Astrocyte (in vitro differentiated cells and primary cell): ENCODE results near the gene UBE2D1. TPM values are rescaled to one million over a fixed set of nuclear protein-coding genes. Genes with fewer than 3 reads are reported as not detected.

Source experiments
- DNase-seq: peaks from one replicate; pipeline ENCODE4 v3.0.0-alpha.2; 2010; ENCODE audit warnings: low read depth
- FAIRE-seq: peaks from 2 replicates; lab custom pipeline; 2011; peaks lifted over from hg19 to GRCh38; lab: Jason Lieb, UNC
- H2AFZ ChIP-seq: 2 replicates; pipeline ENCODE4 v1.6.0; 2012; ENCODE audit warnings: low read depth, low read length, inconsistent platforms
- H3K27ac ChIP-seq: 2 replicates; pipeline ENCODE4 v1.5.1; 2011; ENCODE audit warnings: low read depth, low read length, inconsistent platforms
- H3K27me3 ChIP-seq: 2 replicates; pipeline ENCODE4 v1.6.0; 2011; ENCODE audit warnings: low read length, inconsistent platforms; ENCODE audit not compliant: insufficient read depth
- H3K36me3 ChIP-seq: 2 replicates; pipeline ENCODE4 v1.5.1; 2011; ENCODE audit warnings: low read length, inconsistent platforms; ENCODE audit not compliant: insufficient read depth
- H3K4me1 ChIP-seq: 2 replicates; pipeline ENCODE4 v1.5.1; 2011; ENCODE audit warnings: low read length, inconsistent platforms; ENCODE audit not compliant: insufficient read depth
- H3K4me2 ChIP-seq: 2 replicates; pipeline ENCODE4 v1.6.0; 2012; ENCODE audit warnings: low read length, inconsistent platforms
- H3K4me3 ChIP-seq: 2 replicates; pipeline ENCODE4 v1.5.1; 2011; ENCODE audit warnings: low read depth, mild to moderate bottlenecking, low read length, inconsistent platforms; ENCODE audit not compliant: insufficient read depth
- H3K79me2 ChIP-seq: 2 replicates; pipeline ENCODE4 v1.6.0; 2012; ENCODE audit warnings: mild to moderate bottlenecking, low read length, inconsistent platforms; ENCODE audit not compliant: insufficient read depth
- H3K9ac ChIP-seq: 2 replicates; pipeline ENCODE4 v1.6.0; 2012; ENCODE audit warnings: mild to moderate bottlenecking, low read length, inconsistent platforms
- H3K9me3 ChIP-seq: 2 replicates; pipeline ENCODE4 v1.5.1; 2012; ENCODE audit warnings: low read depth, mild to moderate bottlenecking, low read length, inconsistent platforms; ENCODE audit not compliant: insufficient read depth
- H4K20me1 ChIP-seq: 2 replicates; pipeline ENCODE4 v1.6.0; 2012; ENCODE audit warnings: low read length, inconsistent platforms; ENCODE audit not compliant: insufficient read depth
- H3K27ac Mint-ChIP-seq: one replicate; pipeline ENCODE4 v1.8.0; 2021; ENCODE audit warnings: mild to moderate bottlenecking, mixed read lengths; ENCODE audit not compliant: unreplicated experiment
- H3K27me3 Mint-ChIP-seq: one replicate; pipeline ENCODE4 v1.8.0; 2021; ENCODE audit warnings: low read depth, mixed read lengths; ENCODE audit not compliant: unreplicated experiment
- H3K36me3 Mint-ChIP-seq: one replicate; pipeline ENCODE4 v1.8.0; 2021; ENCODE audit warnings: low read depth, mixed read lengths; ENCODE audit not compliant: unreplicated experiment
- H3K4me1 Mint-ChIP-seq: one replicate; pipeline ENCODE4 v1.8.0; 2021; ENCODE audit warnings: low read depth, mixed read lengths; ENCODE audit not compliant: unreplicated experiment
- H3K4me3 Mint-ChIP-seq: one replicate; pipeline ENCODE4 v1.8.0; 2021; ENCODE audit warnings: mild to moderate bottlenecking, moderate library complexity, mixed read lengths; ENCODE audit not compliant: unreplicated experiment
- H3K9me3 Mint-ChIP-seq: one replicate; pipeline ENCODE4 v1.8.0; 2021; ENCODE audit warnings: mild to moderate bottlenecking, mixed read lengths; ENCODE audit not compliant: unreplicated experiment
- CTCF ChIP-seq: IDR thresholded peaks from 2 replicates; pipeline ENCODE4 v1.5.1; 2011; ENCODE audit warnings: low read depth, mild to moderate bottlenecking, inconsistent platforms, low read length, moderate library complexity; ENCODE audit not compliant: insufficient read depth
- EZH2 ChIP-seq: IDR thresholded peaks from 2 replicates; pipeline ENCODE4 v1.6.1; 2012; ENCODE audit warnings: mild to moderate bottlenecking, low read length, inconsistent platforms; ENCODE audit not compliant: insufficient read depth
- total RNA-seq: library from RNA; stranded (reverse); gene quantifications from 2 replicates; pipeline ENCODE4 v1.2.1, GENCODE V29; 2021

The UBE2D1 gene
- total RNA-seq, 1 donor from 2014 or later: 22.1 TPM

GRCh38 chr10:58358314-58358933 lies 23.6 kb downstream of the UBE2D1 start:
- Mint-ChIP-seq H3K36me3 (no peaks in the 10 kb centered on the region), H3K9me3 (no peaks in the 10 kb centered on the region), H3K4me1 (peaks cover 4% of the 10 kb centered on the region), H3K4me3 (no peak overlapping the region), H3K27me3 (no peaks in the 10 kb centered on the region), H3K27ac (no peak overlapping the region)
- DNase-seq: no peak
- H3K9ac ChIP-seq: no peak overlapping the region
- H3K79me2 ChIP-seq: peaks cover 25% of the 10 kb centered on the region
- H3K4me1 ChIP-seq: no peaks in the 10 kb centered on the region
- H3K4me3 ChIP-seq: no peak overlapping the region
- no peaks in the 10 kb centered on the region for H3K36me3 ChIP-seq
- H3K9me3 ChIP-seq: no peaks in the 10 kb centered on the region
- peaks cover 33% of the 10 kb centered on the region for H4K20me1 ChIP-seq
- no peak for TF ChIP-seq EZH2
- no peak for TF ChIP-seq CTCF
- H2AFZ ChIP-seq: no peak overlapping the region
- no peak overlapping the region for H3K4me2 ChIP-seq
- no peak overlapping the region for H3K27ac ChIP-seq
- no peaks in the 10 kb centered on the region for H3K27me3 ChIP-seq
- no peak for FAIRE-seq

DNA sequence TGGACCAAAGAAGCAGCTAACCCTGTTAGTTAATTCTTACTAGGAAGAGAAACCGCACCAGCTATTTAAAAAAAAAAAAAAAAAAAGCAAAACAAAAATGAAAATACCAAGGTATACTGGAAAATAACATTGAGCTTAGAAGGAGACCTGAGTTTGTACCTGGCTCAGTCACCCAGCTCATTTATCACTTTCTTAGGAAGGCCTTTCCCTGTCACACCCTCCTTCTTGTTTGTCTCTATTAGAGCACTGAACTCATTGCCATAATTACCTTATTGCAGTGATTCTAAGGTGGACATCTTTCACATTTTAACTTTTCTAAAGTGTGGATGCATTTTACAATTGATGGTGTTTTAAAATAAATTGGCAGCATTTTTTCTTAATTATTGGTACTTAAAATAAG lies 24.1 kb downstream of the UBE2D1 start:
- Mint-ChIP-seq H3K4me1 (peaks cover 3% of the 10 kb centered on the region), H3K27me3 (no peaks in the 10 kb centered on the region), H3K36me3 (no peaks in the 10 kb centered on the region), H3K27ac (no peak overlapping the region), H3K9me3 (no peaks in the 10 kb centered on the region), H3K4me3 (no peak overlapping the region)
- Histone ChIP-seq H2AFZ (no peak overlapping the region), H3K27ac (no peak overlapping the region), H3K9me3 (no peaks in the 10 kb centered on the region), H4K20me1 (peaks cover 30% of the 10 kb centered on the region), H3K79me2 (peaks cover 23% of the 10 kb centered on the region), H3K27me3 (no peaks in the 10 kb centered on the region), H3K36me3 (no peaks in the 10 kb centered on the region), H3K9ac (no peak overlapping the region), H3K4me3 (no peak overlapping the region), H3K4me1 (no peaks in the 10 kb centered on the region), H3K4me2 (no peak overlapping the region)
- FAIRE-seq (no peak), DNase-seq (no peak)
- TF ChIP-seq CTCF (no peak), EZH2 (no peak)

DNA sequence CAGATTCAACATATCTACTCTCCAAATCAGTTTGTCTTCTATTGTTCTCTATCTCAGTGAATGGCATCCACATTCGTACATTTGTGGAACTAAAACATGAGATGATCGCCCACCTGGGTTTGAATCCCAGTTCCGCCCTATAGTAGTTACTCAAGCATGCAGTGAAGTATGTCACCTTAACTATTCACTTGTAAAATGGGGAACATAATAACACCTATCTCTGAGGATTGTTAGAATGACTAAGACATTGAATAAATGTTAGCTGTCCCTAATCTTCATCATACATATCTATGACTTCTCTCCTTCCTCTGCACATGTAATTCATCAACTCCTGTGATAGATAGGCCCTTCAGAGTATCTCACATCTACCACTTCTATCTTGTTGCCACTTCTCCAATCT lies 24.7 kb downstream of the UBE2D1 start:
- Mint-ChIP-seq H3K9me3 (no peaks in the 10 kb centered on the region), H3K27ac (no peak overlapping the region), H3K4me1 (peaks cover 3% of the 10 kb centered on the region), H3K36me3 (no peaks in the 10 kb centered on the region), H3K27me3 (no peaks in the 10 kb centered on the region), H3K4me3 (no peak overlapping the region)
- no peak for FAIRE-seq
- Histone ChIP-seq H3K4me2 (no peak overlapping the region), H3K9me3 (no peaks in the 10 kb centered on the region), H3K27ac (no peak overlapping the region), H3K79me2 (peaks cover 19% of the 10 kb centered on the region), H3K9ac (no peak overlapping the region), H3K4me1 (no peaks in the 10 kb centered on the region), H3K27me3 (no peaks in the 10 kb centered on the region), H2AFZ (no peak overlapping the region), H3K36me3 (peaks cover 3% of the 10 kb centered on the region), H3K4me3 (no peak overlapping the region), H4K20me1 (peaks cover 28% of the 10 kb centered on the region)
- no peak for TF ChIP-seq EZH2
- no peak for TF ChIP-seq CTCF
- DNase-seq: no peak
